GM23248 (cell line): Measurements from ENCODE around the gene EXD3. TPM values are rescaled to one million over a fixed set of nuclear protein-coding genes. Genes with fewer than 3 reads are reported as not detected.

ENCODE experiments used
- DNase-seq: peaks from one replicate; pipeline ENCODE4 v3.0.0-alpha.2; 2015
- H2AFZ ChIP-seq: fragments of 200-600 bp; sonication (generic); 2 replicates; pipeline ENCODE4 v1.6.1; 2016; ENCODE audit warnings: antibody characterized with exemption
- H3F3A ChIP-seq: fragments of 200-600 bp; sonication (generic); 2 replicates; pipeline ENCODE4 v1.6.1; 2016; ENCODE audit warnings: mild to moderate bottlenecking, antibody characterized with exemption, mixed run types; ENCODE audit not compliant: insufficient read depth
- H3K27ac ChIP-seq: fragments of 200-600 bp; sonication (generic); 2 replicates; pipeline ENCODE4 v1.5.1; 2016; ENCODE audit warnings: mild to moderate bottlenecking
- H3K27me3 ChIP-seq: fragments of 200-600 bp; sonication (generic); replicated peaks from 2 replicates; pipeline ENCODE4 v1.6.1; 2016; ENCODE audit warnings: mild to moderate bottlenecking; ENCODE audit not compliant: insufficient read depth
- H3K36me3 ChIP-seq: fragments of 200-600 bp; sonication (generic); 2 replicates; pipeline ENCODE4 v1.6.1; 2016; ENCODE audit warnings: low read depth, mild to moderate bottlenecking
- H3K4me1 ChIP-seq: fragments of 200-600 bp; sonication (generic); 2 replicates; pipeline ENCODE4 v1.6.1; 2016; ENCODE audit warnings: mild to moderate bottlenecking; ENCODE audit not compliant: insufficient read depth
- H3K4me2 ChIP-seq: fragments of 200-600 bp; sonication (generic); one replicate; pipeline ENCODE4 v1.6.1; 2016; ENCODE audit warnings: mild to moderate bottlenecking; ENCODE audit not compliant: unreplicated experiment
- H3K4me3 ChIP-seq: fragments of 200-600 bp; sonication (generic); 2 replicates; pipeline ENCODE4 v1.5.1; 2016; ENCODE audit warnings: mild to moderate bottlenecking
- H3K79me2 ChIP-seq: fragments of 200-600 bp; sonication (generic); 2 replicates; pipeline ENCODE4 v1.6.1; 2016; ENCODE audit warnings: mild to moderate bottlenecking; ENCODE audit not compliant: insufficient read depth
- H3K9ac ChIP-seq: fragments of 200-600 bp; sonication (generic); 2 replicates; pipeline ENCODE4 v1.6.1; 2016; ENCODE audit warnings: mild to moderate bottlenecking
- H3K9me2 ChIP-seq: fragments of 200-600 bp; sonication (generic); 2 replicates; pipeline ENCODE4 v1.6.1; 2016; ENCODE audit warnings: mixed run types, mild to moderate bottlenecking, moderate library complexity; ENCODE audit not compliant: insufficient read depth
- H3K9me3 ChIP-seq: fragments of 200-600 bp; sonication (generic); one replicate; pipeline ENCODE4 v1.6.1; 2017; ENCODE audit warnings: low read depth
- H4K20me1 ChIP-seq: fragments of 200-600 bp; sonication (generic); 2 replicates; pipeline ENCODE4 v1.6.0; 2016; ENCODE audit not compliant: insufficient read depth
- EZH2 ChIP-seq: fragments of 200-600 bp; sonication (generic); IDR thresholded peaks from 2 replicates; pipeline ENCODE4 v1.6.1; 2018; ENCODE audit warnings: antibody characterized with exemption, mild to moderate bottlenecking; ENCODE audit not compliant: insufficient read depth, poor library complexity, severe bottlenecking
- EZH2phosphoT487 ChIP-seq: fragments of 200-600 bp; sonication (generic); IDR thresholded peaks from 2 replicates; pipeline ENCODE4 v1.6.1; 2018; ENCODE audit warnings: antibody characterized with exemption, moderate library complexity, mild to moderate bottlenecking, low read depth; ENCODE audit not compliant: insufficient read depth
- WGBS, 2 experiments: methylation state at CpG; one replicate each; pipeline ENCODE4 v1.1.6; 2015 to 2017; ENCODE audit warnings: low lambda C conversion rate in 2 of 2, low coverage in 1 of 2; ENCODE audit errors: missing lambda C conversion rate in 2 of 2; 5-methylcytosine and 5-hydroxymethylcytosine counted together
- in situ Hi-C: fragments of 300-500 bp; cut with MboI; formaldehyde crosslinking; loops from 2 replicates; pipeline ENCODE4 v1.15.0; 2020
- polyA plus RNA-seq: library from polyadenylated mRNA; unstranded; fragments of >200 nt; fragmentation: Nextera tagmentation; extraction: Ambion mirVana; gene quantifications from 2 replicates; pipeline ENCODE4 v1.2.1, GENCODE V29; 2016
- total RNA-seq: library from RNA; depleted of rRNA; stranded (reverse); fragments of >200 nt; shearing (Covaris generic); gene quantifications from 2 replicates; pipeline ENCODE4 v1.2.3, GENCODE V29; 2014

The EXD3 gene
- total and polyA plus RNA-seq, 2 experiments from 2014 or later: 10.1 to 11.6 TPM

DNA sequence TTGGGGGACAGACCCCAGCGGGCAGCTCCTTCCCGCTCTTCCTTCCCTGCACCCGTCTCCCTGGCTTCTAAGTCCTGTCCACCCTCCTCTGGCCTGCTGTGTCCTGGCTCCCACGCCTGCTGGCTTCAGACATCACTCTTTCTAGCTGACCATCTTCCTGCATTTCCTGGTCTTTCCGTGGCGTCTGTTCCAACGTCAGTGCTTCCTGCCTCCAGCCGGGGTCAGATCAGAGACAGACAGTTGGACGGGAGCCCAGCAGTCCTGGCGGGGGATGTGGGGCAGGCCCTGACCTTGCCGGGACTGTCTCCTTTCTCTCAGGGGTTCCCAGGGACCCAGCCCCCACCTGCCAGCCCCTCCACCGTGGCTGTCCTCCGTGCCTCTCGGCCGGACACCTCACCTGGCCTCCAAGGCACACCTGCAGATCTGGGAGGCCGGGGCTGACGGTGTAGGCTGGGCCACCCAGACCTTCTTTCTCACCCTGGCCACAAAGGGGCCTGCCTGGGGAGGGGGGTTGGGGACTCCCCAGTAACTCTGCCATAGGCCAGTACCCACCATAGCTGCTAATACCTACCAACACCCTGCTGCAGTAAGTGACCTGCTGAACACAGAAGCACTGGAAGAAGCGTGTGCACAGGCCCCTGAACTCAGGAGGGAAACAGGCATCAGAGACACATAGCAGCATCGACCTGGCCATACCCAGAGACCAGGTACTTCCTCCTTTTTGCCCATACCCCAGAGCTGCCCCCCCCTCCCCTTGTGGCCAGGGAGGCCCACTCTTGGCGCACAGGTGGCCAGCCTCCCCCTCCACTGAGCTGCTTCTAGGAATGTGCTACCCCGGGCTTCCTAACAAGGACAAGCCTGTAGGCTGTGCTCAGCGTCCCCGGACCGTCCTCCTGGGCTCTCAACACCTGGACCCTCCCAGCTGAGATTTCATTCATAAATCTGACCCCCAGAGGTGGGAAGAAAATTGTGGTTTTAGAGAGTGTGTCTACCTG, 126.0 kb downstream of the EXD3 start:
- whole genome bisulfite sequencing, 2 experiments: 46 to 49% methylated on average over 19 to 24 of the region's 24 CpGs
- no peak for DNase-seq
- Histone ChIP-seq H3K27me3 (peaks cover 41% of the 10 kb centered on the region), H3K9me2 (no peaks in the 10 kb centered on the region), H3F3A (no peaks in the 10 kb centered on the region), H3K27ac (no peak overlapping the region), H3K4me1 (no peaks in the 10 kb centered on the region), H3K36me3 (no peaks in the 10 kb centered on the region), H2AFZ (no peak overlapping the region), H3K4me2 (no peak overlapping the region), H3K79me2 (no peaks in the 10 kb centered on the region), H3K4me3 (no peak overlapping the region), H3K9ac (no peak overlapping the region), H3K9me3 (no peaks in the 10 kb centered on the region), H4K20me1 (no peaks in the 10 kb centered on the region)
- TF ChIP-seq EZH2: peak; percentile 9
- no peak for TF ChIP-seq EZH2phosphoT487
- in situ Hi-C loops: loop anchor here (10.0 kb wide), 1 partner anchor 108 kb away; no protein-coding TSS in a partner anchor

DNA sequence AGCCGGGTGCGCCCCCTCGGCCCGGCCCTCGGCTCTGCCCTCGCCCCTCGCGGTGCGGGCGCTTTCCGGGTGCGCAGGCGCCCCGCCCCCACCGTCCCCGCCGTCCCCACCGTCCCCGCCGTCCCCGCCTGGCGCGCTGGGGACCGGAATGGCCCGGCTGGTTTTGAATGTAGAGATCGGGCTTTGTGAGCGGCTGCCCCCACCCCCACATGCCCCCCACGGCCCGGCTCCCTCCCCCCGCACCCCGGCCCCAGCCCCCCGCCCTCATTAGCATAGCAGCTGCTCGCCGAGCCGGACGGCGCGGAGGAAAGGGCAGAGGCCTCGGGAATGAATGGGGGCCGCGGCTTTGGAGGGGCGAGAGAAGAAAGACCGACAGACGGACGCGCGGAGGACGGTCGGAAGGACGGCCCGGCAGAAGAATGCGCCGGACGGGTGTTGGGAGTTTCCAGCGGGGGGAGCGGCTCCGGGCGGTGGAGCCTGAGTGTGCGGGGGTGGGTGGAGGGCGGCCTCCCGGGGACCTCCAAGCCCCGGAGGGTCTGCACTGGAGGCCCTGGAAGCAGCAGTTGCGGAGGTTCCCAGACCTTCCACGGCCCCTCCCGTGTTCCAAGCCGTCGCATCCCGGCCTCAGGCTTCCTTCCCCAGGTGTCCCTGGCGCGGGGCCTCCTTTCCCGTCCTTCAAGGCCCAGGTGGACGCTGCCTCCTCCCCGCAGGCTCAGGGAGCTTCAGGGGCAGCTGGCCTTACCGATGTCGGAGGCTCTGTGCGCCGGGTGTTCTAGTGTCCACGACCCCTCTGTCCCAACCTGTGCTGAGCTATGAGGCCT, 126.9 kb downstream of the EXD3 start:
- Histone ChIP-seq H3K27ac (no peak overlapping the region), H4K20me1 (no peaks in the 10 kb centered on the region), H3K9me3 (no peaks in the 10 kb centered on the region), H3K4me1 (no peaks in the 10 kb centered on the region), H3F3A (no peaks in the 10 kb centered on the region), H3K36me3 (no peaks in the 10 kb centered on the region), H3K27me3 (peaks cover 41% of the 10 kb centered on the region), H3K4me3 (0 out of 2 replicates have a peak overlapping the region, but pooled peaks have one; percentile 48), H3K79me2 (no peaks in the 10 kb centered on the region), H3K4me2 (no peak overlapping the region), H3K9me2 (no peaks in the 10 kb centered on the region), H3K9ac (no peak overlapping the region), H2AFZ (no peak overlapping the region)
- in situ Hi-C loops: loop anchor here (10.0 kb wide), 1 partner anchor 109 kb away; no protein-coding TSS in a partner anchor
- DNase-seq: no peak
- TF ChIP-seq EZH2 (peak; percentile 80), EZH2phosphoT487 (no peak)
- 12 to 15% methylated on average over 29 to 48 of the region's 78 CpGs for WGBS, 2 experiments

DNA sequence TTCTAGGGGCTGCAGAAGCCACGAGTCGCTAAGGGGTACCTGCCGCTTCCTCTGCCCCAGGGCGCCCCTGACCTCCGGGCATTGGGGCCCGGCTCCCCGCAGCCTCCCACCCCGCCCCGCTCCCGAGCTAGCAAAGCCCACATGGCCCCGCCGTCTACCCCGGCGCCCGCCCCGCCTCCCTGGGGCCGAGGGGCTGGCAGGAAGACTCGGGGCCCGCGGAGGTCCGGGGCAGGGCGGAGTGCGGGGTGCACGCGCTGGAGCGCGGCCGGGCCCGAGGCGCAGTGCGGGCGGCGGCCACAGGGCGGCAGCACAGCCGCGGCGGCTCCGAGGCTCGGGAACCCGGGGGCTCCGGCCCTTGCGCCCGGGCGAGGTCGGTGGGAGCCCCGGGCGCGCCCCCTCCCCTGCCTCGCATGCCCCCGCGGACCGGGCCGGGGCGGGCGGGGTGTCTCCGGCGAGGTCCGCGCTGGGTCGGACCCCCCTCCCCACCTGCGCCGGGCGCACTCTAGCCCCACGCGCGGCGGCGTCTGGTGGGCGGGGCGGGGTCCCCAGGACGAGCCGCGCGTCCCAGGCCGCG, 127.6 kb downstream of the EXD3 start:
- WGBS, 2 experiments: 0 to 1% methylated on average over 11 to 20 of the region's 76 CpGs
- Histone ChIP-seq H3K79me2 (no peaks in the 10 kb centered on the region), H3K36me3 (no peaks in the 10 kb centered on the region), H3K27ac (no peak overlapping the region), H2AFZ (0 out of 2 replicates have a peak overlapping the region, but pooled peaks have one; percentile 44), H3K4me3 (peak overlapping the region; percentile 48; the same call in 1 of the 2 replicates), H3K9me3 (no peaks in the 10 kb centered on the region), H3K4me1 (no peaks in the 10 kb centered on the region), H3K9ac (no peak overlapping the region), H3K27me3 (peaks cover 33% of the 10 kb centered on the region), H3K4me2 (no peak overlapping the region), H3K9me2 (no peaks in the 10 kb centered on the region), H3F3A (no peaks in the 10 kb centered on the region), H4K20me1 (no peaks in the 10 kb centered on the region)
- TF ChIP-seq EZH2 (no peak), EZH2phosphoT487 (no peak)
- DNase-seq: peak; percentile 65
- in situ Hi-C loops: loop anchor here (10.0 kb wide), 1 partner anchor 109 kb away; no protein-coding TSS in a partner anchor

DNA sequence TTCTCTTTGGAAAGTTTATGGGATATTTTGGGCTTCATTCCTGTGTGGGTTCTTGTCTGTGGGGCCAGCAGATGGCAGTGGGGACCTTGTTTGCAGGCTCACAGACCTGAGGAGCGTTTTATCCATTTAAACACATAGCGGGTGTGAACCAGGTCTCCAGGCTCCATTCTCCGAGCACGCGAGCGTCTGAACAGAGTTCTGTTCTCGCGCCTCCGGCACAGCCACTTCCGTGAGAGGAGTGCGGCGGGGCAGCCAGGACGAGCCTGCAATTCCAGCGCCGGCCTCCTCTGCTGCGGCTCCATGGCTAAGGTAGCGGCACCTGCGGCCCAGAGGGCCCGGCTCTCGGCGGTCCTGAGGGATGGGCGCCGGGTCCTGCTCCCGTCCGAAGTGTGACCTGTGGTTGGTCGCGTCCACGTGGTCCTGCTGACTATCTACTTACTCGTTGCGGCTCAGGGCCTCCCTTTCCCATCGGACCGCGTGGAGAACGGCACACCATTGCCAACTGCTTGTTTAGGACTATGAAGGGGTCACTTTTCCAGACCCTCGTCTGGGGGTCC, 128.2 kb downstream of the EXD3 start:
- DNase-seq: peak; percentile 49
- in situ Hi-C loops: loop anchor here (10.0 kb wide), 1 partner anchor 110 kb away; no protein-coding TSS in a partner anchor
- H3K9me3 ChIP-seq: no peaks in the 10 kb centered on the region
- H3K4me2 ChIP-seq: no peak overlapping the region
- H3F3A ChIP-seq: no peaks in the 10 kb centered on the region
- no peaks in the 10 kb centered on the region for H3K9me2 ChIP-seq
- 7 to 13% methylated on average over 35 of the region's 35 CpGs for WGBS, 2 experiments
- H2AFZ ChIP-seq: 0 out of 2 replicates have a peak overlapping the region, but pooled peaks have one; percentile 44
- H4K20me1 ChIP-seq: no peaks in the 10 kb centered on the region
- H3K4me1 ChIP-seq: no peaks in the 10 kb centered on the region
- TF ChIP-seq EZH2phosphoT487 (no peak), EZH2 (no peak)
- peaks cover 28% of the 10 kb centered on the region for H3K27me3 ChIP-seq
- no peak overlapping the region for H3K27ac ChIP-seq
- H3K4me3 ChIP-seq: peak overlapping the region; percentile 48; the same call in 1 of the 2 replicates
- no peaks in the 10 kb centered on the region for H3K36me3 ChIP-seq
- H3K9ac ChIP-seq: no peak overlapping the region
- no peaks in the 10 kb centered on the region for H3K79me2 ChIP-seq
